ENCODE results near the gene PDCD2. TPM values are rescaled to one million over a fixed set of nuclear protein-coding genes. Genes with fewer than 3 reads are reported as not detected.

Gene PDCD2
- total and polyA plus RNA-seq, 9 of the 15 experiments (the other 6 are each of a cell fraction or from before 2014, with no cell fraction given) = 67.3 to 430 (median 318) TPM

DNA sequence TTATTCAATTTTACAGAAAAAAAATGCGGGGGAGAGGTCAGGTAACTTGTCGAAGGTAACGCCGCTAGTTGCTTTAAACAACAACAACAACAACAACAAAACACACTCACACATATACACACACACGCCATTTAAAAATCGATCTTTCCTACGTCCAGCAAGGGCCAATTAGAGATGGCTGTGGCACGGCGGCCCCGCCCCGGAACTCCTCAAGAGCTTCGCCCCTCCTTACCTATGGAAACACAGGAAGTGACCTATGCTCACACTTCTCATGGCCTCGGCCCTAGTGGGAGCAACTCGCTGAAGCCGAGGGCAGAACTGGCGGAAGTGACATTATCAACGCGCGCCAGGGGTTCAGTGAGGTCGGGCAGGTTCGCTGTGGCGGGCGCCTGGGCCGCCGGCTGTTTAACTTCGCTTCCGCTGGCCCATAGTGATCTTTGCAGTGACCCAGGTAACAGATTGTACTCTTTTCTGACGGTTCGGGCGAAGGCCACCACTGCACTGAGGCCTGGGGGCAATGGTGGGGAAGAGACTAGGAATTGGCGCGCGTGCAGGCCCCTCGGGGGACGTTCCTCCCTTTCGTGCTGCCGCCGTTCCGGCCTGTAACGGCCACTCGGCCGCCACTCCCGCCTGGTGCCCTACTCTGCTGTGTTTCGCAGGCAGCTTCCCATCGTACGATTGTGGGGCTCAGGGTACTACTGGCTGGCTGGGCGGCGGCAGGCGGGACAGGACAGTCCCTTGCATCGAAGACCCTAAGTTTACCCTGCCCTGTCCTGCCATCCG is 30.2 kb downstream of the PDCD2 start, which contains the start of gene TBP (continued):
- TF ChIP-seq, protein P1, sequence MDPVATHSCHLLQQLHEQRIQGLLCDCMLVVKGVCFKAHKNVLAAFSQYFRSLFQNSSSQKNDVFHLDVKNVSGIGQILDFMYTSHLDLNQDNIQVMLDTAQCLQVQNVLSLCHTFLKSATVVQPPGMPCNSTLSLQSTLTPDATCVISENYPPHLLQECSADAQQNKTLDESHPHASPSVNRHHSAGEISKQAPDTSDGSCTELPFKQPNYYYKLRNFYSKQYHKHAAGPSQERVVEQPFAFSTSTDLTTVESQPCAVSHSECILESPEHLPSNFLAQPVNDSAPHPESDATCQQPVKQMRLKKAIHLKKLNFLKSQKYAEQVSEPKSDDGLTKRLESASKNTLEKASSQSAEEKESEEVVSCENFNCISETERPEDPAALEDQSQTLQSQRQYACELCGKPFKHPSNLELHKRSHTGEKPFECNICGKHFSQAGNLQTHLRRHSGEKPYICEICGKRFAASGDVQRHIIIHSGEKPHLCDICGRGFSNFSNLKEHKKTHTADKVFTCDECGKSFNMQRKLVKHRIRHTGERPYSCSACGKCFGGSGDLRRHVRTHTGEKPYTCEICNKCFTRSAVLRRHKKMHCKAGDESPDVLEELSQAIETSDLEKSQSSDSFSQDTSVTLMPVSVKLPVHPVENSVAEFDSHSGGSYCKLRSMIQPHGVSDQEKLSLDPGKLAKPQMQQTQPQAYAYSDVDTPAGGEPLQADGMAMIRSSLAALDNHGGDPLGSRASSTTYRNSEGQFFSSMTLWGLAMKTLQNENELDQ (CRISPR knock-in tag; IDR thresholded peaks at IDR 0.05; ENCODE audit: borderline replicate concordance) = no peak
- peak in 1 of 2 experiments; percentile 78; a peak in 2 of 3 replicates for TF ChIP-seq CBX3 (IDR thresholded peaks at IDR 0.05; ENCODE audit: borderline replicate concordance in 1 of 2, low read length in 2 of 2)
- no peak for TF ChIP-seq TFAM (CRISPR knock-in tag; conservative IDR thresholded peaks at IDR 0.05)
- 0 out of 4 replicates have a peak, but pooled peaks of 1 of the 2 experiments have one; percentile 78 for TF ChIP-seq TBL1XR1 (IDR thresholded peaks at IDR 0.05; ENCODE audit: low read length in 2 of 2)
- TF ChIP-seq ZNF699 (CRISPR knock-in tag; IDR thresholded peaks at IDR 0.05; ENCODE audit: insufficient replicate concordance) = no peak
- TF ChIP-seq MYNN (IDR thresholded peaks at IDR 0.05) = 0 out of 2 replicates have a peak, but pooled peaks have one; percentile 29
- TF ChIP-seq MYNN (CRISPR knock-in tag; IDR thresholded peaks at IDR 0.05) = no peak
- TF ChIP-seq HMG20B (CRISPR knock-in tag; IDR thresholded peaks at IDR 0.05) = no peak
- TF ChIP-seq, protein P2, sequence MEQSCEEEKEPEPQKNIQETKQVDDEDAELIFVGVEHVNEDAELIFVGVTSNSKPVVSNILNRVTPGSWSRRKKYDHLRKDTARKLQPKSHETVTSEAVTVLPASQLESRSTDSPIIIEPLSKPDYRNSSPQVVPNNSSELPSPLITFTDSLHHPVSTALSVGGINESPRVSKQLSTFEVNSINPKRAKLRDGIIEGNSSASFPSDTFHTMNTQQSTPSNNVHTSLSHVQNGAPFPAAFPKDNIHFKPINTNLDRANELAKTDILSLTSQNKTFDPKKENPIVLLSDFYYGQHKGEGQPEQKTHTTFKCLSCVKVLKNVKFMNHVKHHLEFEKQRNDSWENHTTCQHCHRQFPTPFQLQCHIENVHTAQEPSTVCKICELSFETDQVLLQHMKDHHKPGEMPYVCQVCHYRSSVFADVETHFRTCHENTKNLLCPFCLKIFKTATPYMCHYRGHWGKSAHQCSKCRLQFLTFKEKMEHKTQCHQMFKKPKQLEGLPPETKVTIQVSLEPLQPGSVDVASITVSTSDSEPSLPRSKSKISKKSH (CRISPR knock-in tag; IDR thresholded peaks at IDR 0.05) = no peak
- TF ChIP-seq CBX5 (IDR thresholded peaks at IDR 0.05; ENCODE audit: borderline replicate concordance, low read depth) = no peak
- TF ChIP-seq ZBTB33 (CRISPR knock-in tag; IDR thresholded peaks at IDR 0.05) = no peak
- TF ChIP-seq RBBP5 (IDR thresholded peaks at IDR 0.05; ENCODE audit: borderline replicate concordance, insufficient read depth, low read length, poor library complexity, severe bottlenecking) = peak; percentile 97
- 0 out of 2 replicates have a peak, but pooled peaks have one; percentile 13 for TF ChIP-seq TRIM28 (IDR thresholded peaks at IDR 0.05)
- no peak for TF ChIP-seq ZNF12 (CRISPR knock-in tag; IDR thresholded peaks at IDR 0.05)
- no peak for TF ChIP-seq ESRRB (CRISPR knock-in tag; IDR thresholded peaks at IDR 0.05; ENCODE audit: borderline replicate concordance)
- no peak for TF ChIP-seq NUFIP1 (IDR thresholded peaks at IDR 0.05; ENCODE audit: partially characterized antibody)
- TF ChIP-seq FOXA3 (CRISPR knock-in tag; conservative IDR thresholded peaks at IDR 0.05 in 1 of 2, IDR thresholded peaks at IDR 0.05 in 1 of 2) = peak in 1 of 2 experiments; percentile 76; a peak in 1 of 4 replicates
- peak; percentile 11; the same call in 1 of the 2 replicates for TF ChIP-seq TAL1 (IDR thresholded peaks at IDR 0.05)
- peak; percentile 75; the same call in 1 of the 2 replicates for TF ChIP-seq ZNF197 (CRISPR knock-in tag; IDR thresholded peaks at IDR 0.05; ENCODE audit: low read depth)
- TF ChIP-seq ZBTB17 (CRISPR knock-in tag; IDR thresholded peaks at IDR 0.05) = no peak; the same call in 1 of the 2 replicates
- peak; percentile 76; the same call in 1 of the 2 replicates for TF ChIP-seq NBN (IDR thresholded peaks at IDR 0.05; ENCODE audit: low read depth)
- peak; percentile 78; the same call in 1 of the 2 replicates for TF ChIP-seq MTA3 (IDR thresholded peaks at IDR 0.05; ENCODE audit: borderline replicate concordance)

Measured in K562 (cell line).